ENCODE results near the gene CLRN1.

DNA sequence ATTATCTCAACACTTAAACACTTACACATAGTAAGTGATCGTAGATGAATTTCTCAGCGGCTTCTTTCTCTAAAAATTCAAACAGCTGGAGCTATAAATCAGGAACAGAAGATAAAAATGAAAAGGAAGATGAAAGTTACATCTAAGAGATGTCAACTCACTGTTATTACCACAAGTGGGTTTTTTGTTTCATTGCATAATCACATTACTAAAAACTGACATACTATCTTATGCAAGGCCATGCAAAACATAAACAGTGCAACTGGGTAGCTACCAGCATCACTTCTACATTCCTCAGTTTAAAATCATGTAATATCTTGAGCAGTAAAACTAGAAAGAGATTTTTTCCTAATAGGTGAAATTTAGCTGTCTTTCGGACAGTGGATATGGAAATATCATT lies 82.2 kb downstream of the CLRN1 start:
- TF ChIP-seq CTCF (IDR thresholded peaks at IDR 0.05; ENCODE audit: low read depth, low read length) (no peak), POLR2A (IDR thresholded peaks at IDR 0.05; ENCODE audit: extremely low read depth, insufficient read length) (no peak)
